Measurements from ENCODE around the gene IL20RA.
"Not testable (repeated sequence)": the region's sequence is repeated elsewhere in the genome, so short reads cannot be mapped to it uniquely, and the experiment has no call there.

- TF ChIP-seq POLR2AphosphoS5 (IDR thresholded peaks at IDR 0.05; ENCODE audit: low read depth); CTCF (conservative IDR thresholded peaks at IDR 0.05; ENCODE audit: low read depth in 2 of 2); EZH2phosphoT487 (IDR thresholded peaks at IDR 0.05; ENCODE audit: unreplicated experiment); ZNF331 (CRISPR knock-in tag; IDR thresholded peaks at IDR 0.05; ENCODE audit: low read depth); REST (IDR thresholded peaks at IDR 0.05; ENCODE audit: unreplicated experiment): not testable (repeated sequence)
Measured at GRCh38 chr6:136973781-136974180, 71.0 kb downstream of the IL20RA start.
